NCI-H510A (cell line): ENCODE results near the gene NOTCH1.

Source experiments
- DNase-seq: peaks from one replicate; lab custom pipeline; 2025; lab: John Stamatoyannopoulos, UW

NOTCH1 gene

GRCh38 chr9:136516191-136516654, 29.6 kb downstream of the NOTCH1 start:
- DNase-seq, result no peak

- DNase-seq, result no peak
These were observed 30.6 kb downstream of the NOTCH1 start for GRCh38 chr9:136515276-136515675.

- DNase-seq, result no peak
These were observed 31.7 kb downstream of the NOTCH1 start for GRCh38 chr9:136514022-136514714.

- no peak for DNase-seq
These were observed 32.7 kb downstream of the NOTCH1 start for GRCh38 chr9:136513191-136513590.

GRCh38 chr9:136512651-136513071, 33.2 kb downstream of the NOTCH1 start:
- no peak for DNase-seq

- no peak for DNase-seq
These were observed 33.9 kb downstream of the NOTCH1 start for GRCh38 chr9:136511670-136512592.

GRCh38 chr9:136511144-136511669, 34.6 kb downstream of the NOTCH1 start:
- no peak for DNase-seq

- DNase-seq, result no peak
These were observed 35.3 kb downstream of the NOTCH1 start for GRCh38 chr9:136510561-136510960.

- no peak for DNase-seq
These were observed 36.3 kb downstream of the NOTCH1 start for GRCh38 chr9:136509549-136509948.

GRCh38 chr9:136508729-136509500, 36.9 kb downstream of the NOTCH1 start:
- no peak for DNase-seq

- no peak for DNase-seq
These were observed 37.9 kb downstream of the NOTCH1 start for GRCh38 chr9:136507992-136508375.

GRCh38 chr9:136507221-136507991, 38.4 kb downstream of the NOTCH1 start:
- no peak for DNase-seq

GRCh38 chr9:136506425-136506824, 39.4 kb downstream of the NOTCH1 start:
- no peak for DNase-seq

GRCh38 chr9:136505406-136506403, 40.1 kb downstream of the NOTCH1 start:
- DNase-seq, result no peak

GRCh38 chr9:136504512-136505348, 41.1 kb downstream of the NOTCH1 start:
- DNase-seq, result no peak

GRCh38 chr9:136502940-136503550, 42.8 kb downstream of the NOTCH1 start:
- no peak for DNase-seq

- no peak for DNase-seq
These were observed 43.7 kb downstream of the NOTCH1 start for GRCh38 chr9:136502196-136502595.

GRCh38 chr9:136501686-136502085, 44.2 kb downstream of the NOTCH1 start:
- DNase-seq, result no peak
